Esophagus squamous epithelium (tissue), 5 donors: ENCODE data around the gene AKIRIN2. TPM values are rescaled to one million over a fixed set of nuclear protein-coding genes. Genes with fewer than 3 reads are reported as not detected.
A peak's percentile ranks its signal among the peaks of the same experiment; 100 is the strongest.
"Not testable (repeated sequence)": the region's sequence is repeated elsewhere in the genome, so short reads cannot be mapped to it uniquely, and the experiment has no call there.

Experiments
- DNase-seq: peaks from one replicate; lab custom pipeline; 2025; lab: John Stamatoyannopoulos, UW
- H3K27ac ChIP-seq, 4 donors: fragments of 200-600 bp; sonication (generic); one replicate each; pipeline ENCODE4 v1.5.1; 2016 to 2019; ENCODE audit warnings: mild to moderate bottlenecking in 1 of 4
- H3K27me3 ChIP-seq, 4 donors: fragments of 200-600 bp; sonication (generic); 1 replicate in 3 of 4; 2 replicates in 1 of 4; pipeline versions ENCODE4 v1.5.1 to v1.6.0; 2017 to 2021; ENCODE audit warnings: antibody characterized with exemption in 1 of 4
- H3K36me3 ChIP-seq, 3 donors: fragments of 200-600 bp; sonication (generic); one replicate each; pipeline ENCODE4 v1.5.1; 2016 to 2019
- H3K4me1 ChIP-seq, 3 donors: fragments of 200-600 bp; sonication (generic); one replicate each; pipeline ENCODE4 v1.5.1; 2017 to 2019
- H3K4me3 ChIP-seq, 4 donors: fragments of 200-600 bp; sonication (generic); 1 replicate in 3 of 4; 2 replicates in 1 of 4; pipeline ENCODE4 v1.5.1; 2016 to 2019; ENCODE audit warnings: mild to moderate bottlenecking in 2 of 4, moderate library complexity in 1 of 4
- H3K9me3 ChIP-seq, 3 donors: fragments of 200-600 bp; sonication (generic); one replicate each; pipeline ENCODE4 v1.5.1; 2016 to 2019
- POLR2A ChIP-seq, 4 donors: fragments of 450-650 bp; IDR thresholded peaks; one replicate each; pipeline ENCODE4 v1.6.1; 2017; ENCODE audit warnings: antibody characterized with exemption in 4 of 4, mild to moderate bottlenecking in 4 of 4, moderate library complexity in 3 of 4
- WGBS, 2 donors: methylation state at CpG; one replicate each; pipeline ENCODE4 v1.1.5; 2018; 5-methylcytosine and 5-hydroxymethylcytosine counted together
- intact Hi-C: fragments of 100-400 bp; cut with DNase I; formaldehyde crosslinking; loops from one replicate; pipeline ENCODE4 v1.15.0; 2022
- total RNA-seq, 4 donors: library from RNA; depleted of rRNA; stranded (reverse); fragments of >200 nt; gene quantifications; one replicate each; pipeline ENCODE4 v1.1.0, GENCODE V29; 2016
- TF ChIP-seq, protein P1 (sequence below), 6 experiments: fragments of 450-650 bp in 4 of 6; fragments of 200-600 bp in 2 of 6; sonication (generic) in 2 of 6; IDR thresholded peaks; one replicate each; pipeline ENCODE4 v1.5.1; 2016 to 2019; ENCODE audit warnings: antibody characterized with exemption in 6 of 6, mild to moderate bottlenecking in 4 of 6, moderate library complexity in 4 of 6
- donor health status: DM: yes; HTN: yes; CAD: no.

Gene AKIRIN2
- total RNA-seq, 4 donors from 2014 or later, result 13.8 to 36.7 (median 25.4) TPM

DNA sequence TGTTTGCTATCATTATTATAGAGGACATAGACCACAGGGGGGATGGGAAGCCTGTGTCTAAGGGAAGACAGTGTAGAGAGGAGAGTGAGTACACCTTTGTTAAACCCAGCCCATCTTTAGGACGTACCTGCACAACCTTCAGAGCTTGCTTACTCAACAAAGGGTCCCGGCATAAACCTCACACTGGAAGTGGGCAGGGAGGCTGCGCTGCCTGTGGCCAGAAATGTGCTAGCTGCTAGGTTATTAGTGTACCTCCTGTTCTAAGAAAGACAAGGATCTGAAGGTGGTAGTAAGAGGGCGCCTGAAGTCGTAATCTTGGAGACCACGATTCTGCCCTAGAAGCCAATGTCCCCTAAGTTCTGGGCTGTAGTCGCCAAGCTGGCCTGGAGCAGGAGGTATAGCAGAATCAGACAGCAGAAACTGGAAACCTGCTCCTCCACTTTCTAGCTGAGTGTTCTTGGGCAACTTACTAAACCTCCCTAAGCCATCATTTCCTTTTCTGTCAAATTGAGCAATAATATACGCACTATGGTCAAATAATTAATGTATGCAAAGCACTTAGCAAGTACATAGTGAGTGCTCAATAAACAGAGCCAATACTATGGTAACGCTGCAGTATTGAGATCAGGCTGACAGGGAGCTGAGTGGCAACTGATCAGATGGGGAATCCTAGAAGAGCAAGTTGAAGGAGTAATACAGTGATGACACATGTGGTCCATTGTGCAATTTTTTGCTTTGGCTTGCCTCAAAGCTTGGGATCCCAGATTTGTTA, 16.8 kb upstream of the AKIRIN2 start:
- H3K27ac ChIP-seq, result peak overlapping the region; percentile 45 to 72 (median 62)
- 34 to 53% methylated on average over 9 of the region's 9 CpGs for WGBS, 2 donors
- TF ChIP-seq, protein P1, sequence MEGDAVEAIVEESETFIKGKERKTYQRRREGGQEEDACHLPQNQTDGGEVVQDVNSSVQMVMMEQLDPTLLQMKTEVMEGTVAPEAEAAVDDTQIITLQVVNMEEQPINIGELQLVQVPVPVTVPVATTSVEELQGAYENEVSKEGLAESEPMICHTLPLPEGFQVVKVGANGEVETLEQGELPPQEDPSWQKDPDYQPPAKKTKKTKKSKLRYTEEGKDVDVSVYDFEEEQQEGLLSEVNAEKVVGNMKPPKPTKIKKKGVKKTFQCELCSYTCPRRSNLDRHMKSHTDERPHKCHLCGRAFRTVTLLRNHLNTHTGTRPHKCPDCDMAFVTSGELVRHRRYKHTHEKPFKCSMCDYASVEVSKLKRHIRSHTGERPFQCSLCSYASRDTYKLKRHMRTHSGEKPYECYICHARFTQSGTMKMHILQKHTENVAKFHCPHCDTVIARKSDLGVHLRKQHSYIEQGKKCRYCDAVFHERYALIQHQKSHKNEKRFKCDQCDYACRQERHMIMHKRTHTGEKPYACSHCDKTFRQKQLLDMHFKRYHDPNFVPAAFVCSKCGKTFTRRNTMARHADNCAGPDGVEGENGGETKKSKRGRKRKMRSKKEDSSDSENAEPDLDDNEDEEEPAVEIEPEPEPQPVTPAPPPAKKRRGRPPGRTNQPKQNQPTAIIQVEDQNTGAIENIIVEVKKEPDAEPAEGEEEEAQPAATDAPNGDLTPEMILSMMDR (IDR thresholded peaks at IDR 0.05), result no peak

DNA sequence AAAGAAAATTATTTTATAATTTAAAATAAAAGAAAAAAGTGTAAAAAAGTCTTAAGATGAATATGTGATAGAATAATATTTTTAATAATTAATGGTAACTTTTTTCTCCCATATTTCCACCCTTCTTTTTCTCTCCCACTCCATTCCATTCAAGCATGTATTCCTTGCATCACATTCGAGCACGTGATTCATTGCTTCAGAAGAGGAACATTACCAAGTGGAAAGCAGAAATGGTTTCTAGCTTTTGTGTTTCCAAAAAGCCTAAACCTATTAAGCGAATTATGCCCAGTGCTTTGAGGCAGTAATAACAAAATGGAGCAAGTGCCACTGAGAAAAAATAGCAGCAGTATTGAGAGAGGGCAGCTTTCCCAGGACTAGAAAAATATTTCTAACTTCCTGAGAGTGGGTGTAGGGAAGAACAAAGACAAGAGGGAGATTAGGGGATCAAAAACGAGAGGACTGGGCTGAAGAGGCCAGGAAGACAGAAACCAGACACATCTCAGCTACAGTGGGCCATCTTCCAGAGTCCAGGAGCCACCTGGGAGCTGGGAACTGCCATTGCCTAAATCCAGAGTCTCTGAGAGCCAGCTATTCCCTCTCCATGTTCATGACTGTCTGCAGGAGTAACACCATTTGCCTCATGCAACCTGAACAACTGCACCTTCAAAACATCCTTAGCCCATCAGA, 15.0 kb upstream of the AKIRIN2 start:
- no peak for DNase-seq
- intact Hi-C loops, result no loop called here
- Histone ChIP-seq H3K4me1 (peaks cover 8 to 48% (median 9%) of the 10 kb centered on the region in 3 donors), H3K36me3 (no peaks in the 10 kb centered on the region), H3K27me3 (no peaks in the 10 kb centered on the region), H3K27ac (no peak overlapping the region), H3K4me3 (no peak overlapping the region), H3K9me3 (no peaks in the 10 kb centered on the region)
- 61 to 73% methylated on average over 4 of the region's 4 CpGs for WGBS, 2 donors
- TF ChIP-seq, protein P1 (IDR thresholded peaks at IDR 0.05), result no peak
- no peak for TF ChIP-seq POLR2A (IDR thresholded peaks at IDR 0.05)

More for the DNA sequence above, 16.8 kb upstream of the AKIRIN2 start:
- H3K27me3 ChIP-seq, result no peaks in the 10 kb centered on the region
- no peaks in the 10 kb centered on the region for H3K9me3 ChIP-seq
- no peak for DNase-seq
- intact Hi-C loops, result no loop called here
- H3K4me1 ChIP-seq, result peaks cover 13 to 63% (median 24%) of the 10 kb centered on the region in 3 donors
- H3K4me3 ChIP-seq, result no peak overlapping the region
- H3K36me3 ChIP-seq, result no peaks in the 10 kb centered on the region

DNA sequence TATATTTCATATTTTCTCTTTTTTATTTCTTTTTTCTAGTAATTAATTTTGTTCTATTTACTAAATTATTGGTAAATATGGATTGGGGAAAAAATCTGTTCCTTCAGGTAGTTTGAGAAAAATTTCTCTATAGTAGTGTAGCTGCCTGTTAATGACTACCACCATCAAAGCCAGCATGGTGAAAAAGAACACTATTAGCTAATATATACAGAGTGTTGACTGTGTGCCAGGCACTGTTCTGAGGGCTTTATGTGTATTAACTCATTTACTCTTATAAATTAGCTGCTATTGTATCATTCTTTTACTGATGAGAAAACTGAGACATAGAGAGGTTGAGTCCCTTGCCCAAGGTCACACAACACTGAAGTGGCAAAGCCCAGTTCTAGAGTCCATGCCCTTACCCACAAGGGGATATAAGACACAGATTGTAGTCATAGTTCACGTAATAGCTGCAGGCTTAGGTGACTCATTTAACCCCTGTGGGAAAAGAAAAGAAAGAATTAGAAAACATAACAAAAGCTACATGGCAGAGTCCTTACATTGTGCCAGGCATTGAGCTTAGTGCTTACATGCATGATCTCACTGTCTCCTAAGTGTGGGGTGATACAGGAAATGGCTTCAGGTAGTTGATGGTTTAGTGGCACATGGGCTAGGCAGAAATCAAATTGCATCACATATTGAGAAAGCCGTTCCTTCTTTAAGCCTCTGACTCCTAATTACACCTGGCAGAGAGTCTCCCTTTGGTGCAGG, 12.2 kb upstream of the AKIRIN2 start:
- intact Hi-C loops, result no loop called here
- peaks cover 5 to 40% (median 8%) of the 10 kb centered on the region in 3 donors for H3K4me1 ChIP-seq
- TF ChIP-seq, protein P1 (IDR thresholded peaks at IDR 0.05), result no peak
- TF ChIP-seq POLR2A (IDR thresholded peaks at IDR 0.05), result no peak
- H3K36me3 ChIP-seq, result no peaks in the 10 kb centered on the region
- no peak overlapping the region for H3K4me3 ChIP-seq
- no peaks in the 10 kb centered on the region for H3K9me3 ChIP-seq
- no peaks in the 10 kb centered on the region for H3K27me3 ChIP-seq
- DNase-seq, result no peak
- H3K27ac ChIP-seq, result peak overlapping the region in 3 of 4 donors; percentile 19 to 61 (median 27)
- whole genome bisulfite sequencing, 2 donors, result 11 to 33% methylated on average over 2 of the region's 2 CpGs

DNA sequence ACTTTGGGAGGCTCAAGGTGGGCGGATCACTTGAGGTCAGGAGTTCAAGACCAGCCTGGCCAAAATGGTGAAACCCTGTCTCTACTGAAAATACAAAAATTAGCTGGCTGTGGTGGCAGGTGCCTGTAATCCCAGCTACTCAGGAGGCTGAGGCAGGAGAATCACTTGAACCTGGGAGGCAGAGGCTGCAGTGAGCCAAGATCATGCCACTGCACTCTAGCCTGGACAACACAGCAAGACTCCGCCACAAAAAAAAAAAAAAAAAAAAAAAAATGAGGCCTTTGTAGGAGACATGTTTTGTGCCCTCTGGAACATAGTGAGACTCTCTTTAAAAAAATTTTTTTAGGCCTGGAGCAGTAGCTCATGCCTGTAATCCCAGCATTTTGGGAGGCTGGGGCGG, 10.7 kb upstream of the AKIRIN2 start:
- intact Hi-C loops, H3K4me3 ChIP-seq, H3K9me3 ChIP-seq, H3K27me3 ChIP-seq, H3K27ac ChIP-seq, DNase-seq, H3K36me3 ChIP-seq: not testable (repeated sequence)
- 88 to 92% methylated on average over 2 of the region's 3 CpGs for WGBS, 2 donors
- peaks cover 0 to 25% (median 0%) of the 10 kb centered on the region in 3 donors for H3K4me1 ChIP-seq

DNA sequence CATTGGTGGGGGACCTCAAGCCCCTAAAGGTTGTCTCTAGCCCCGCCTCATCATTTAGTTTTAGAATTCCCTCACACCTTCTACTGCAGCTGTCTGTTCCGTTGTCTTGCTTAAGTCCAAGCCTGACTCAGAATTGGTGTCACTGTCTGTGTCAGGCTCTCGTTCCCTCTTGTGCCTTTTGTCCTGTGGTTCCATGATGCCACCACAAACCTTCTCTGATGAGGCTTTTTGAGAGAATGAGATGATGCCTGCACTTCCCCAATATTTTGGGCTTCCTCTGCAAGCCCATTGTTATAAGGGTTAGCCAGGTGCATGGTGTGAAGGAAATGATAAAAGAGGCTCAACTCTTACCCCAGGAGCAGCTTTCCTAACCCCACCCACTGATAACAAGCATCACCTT, 8.1 kb upstream of the AKIRIN2 start:
- TF ChIP-seq, protein P1 (IDR thresholded peaks at IDR 0.05), result no peak
- no peak for TF ChIP-seq POLR2A (IDR thresholded peaks at IDR 0.05)
- Histone ChIP-seq H3K4me1 (peaks cover 0 to 13% (median 0%) of the 10 kb centered on the region in 3 donors), H3K9me3 (no peaks in the 10 kb centered on the region), H3K27ac (no peak overlapping the region), H3K4me3 (no peak overlapping the region), H3K36me3 (no peaks in the 10 kb centered on the region), H3K27me3 (no peaks in the 10 kb centered on the region)
- DNase-seq, result no peak
- intact Hi-C loops, result no loop called here
- WGBS, 2 donors, result 63 to 65% methylated on average over 3 of the region's 3 CpGs

DNA sequence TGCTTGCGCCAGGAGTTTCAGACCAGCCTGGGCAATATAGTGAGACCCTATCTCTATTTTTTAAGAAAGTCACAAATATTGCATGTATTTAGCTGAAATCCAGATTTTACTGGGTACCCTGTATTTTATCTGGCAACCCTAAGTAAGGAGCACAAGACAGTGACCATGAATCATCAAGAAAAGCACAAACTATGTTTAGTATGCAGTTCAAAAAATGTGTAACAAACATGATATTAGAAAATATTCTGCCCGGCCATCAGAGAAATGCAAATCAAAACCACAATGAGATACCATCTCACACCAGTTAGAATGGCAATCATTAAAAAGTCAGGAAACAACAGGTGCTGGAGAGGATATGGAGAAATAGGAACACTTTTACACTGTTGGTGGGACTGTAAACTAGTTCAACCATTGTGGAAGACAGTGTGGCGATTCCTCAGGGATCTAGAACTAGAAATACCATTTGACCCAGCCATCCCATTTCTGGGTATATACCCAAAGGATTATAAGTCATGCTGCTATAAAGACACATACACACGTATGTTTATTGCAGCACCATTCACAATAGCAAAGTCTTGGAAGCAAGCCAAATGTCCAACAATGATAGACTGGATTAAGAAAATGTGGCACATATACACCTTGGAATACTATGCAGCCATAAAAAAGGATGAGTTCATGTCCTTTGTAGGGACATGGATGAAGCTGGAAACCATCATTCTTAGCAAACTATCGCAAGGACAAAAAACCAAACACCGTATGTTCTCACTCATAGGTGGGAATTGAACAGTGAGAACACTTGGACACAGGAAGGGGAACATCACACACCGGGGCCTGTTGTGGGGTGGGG, 6.8 kb upstream of the AKIRIN2 start:
- H3K27ac ChIP-seq, H3K9me3 ChIP-seq, H3K36me3 ChIP-seq, H3K4me1 ChIP-seq, intact Hi-C loops, H3K4me3 ChIP-seq, H3K27me3 ChIP-seq, DNase-seq: not testable (repeated sequence)
- 66 to 88% methylated on average over 4 to 7 of the region's 7 CpGs for WGBS, 2 donors
